ENCODE measurements around the gene VPS8. TPM values are rescaled to one million over a fixed set of nuclear protein-coding genes. Genes with fewer than 3 reads are reported as not detected.

The VPS8 gene
- total and polyA plus RNA-seq, 2 of the 8 experiments (the other 6 are each of a cell fraction or from before 2014, with no cell fraction given): 13.0 to 41.0 TPM

GRCh38 chr3:184993394-184993793 lies 181.4 kb downstream of the VPS8 start:
- H2BK20ac ChIP-seq (ENCODE audit: low read length): no peak overlapping the region
- H3K56ac ChIP-seq (replicated peaks; ENCODE audit: insufficient read length, low read depth, low read length): no peak overlapping the region
- no peak overlapping the region for H3K4ac ChIP-seq (replicated peaks; ENCODE audit: insufficient read length, low read depth, low read length)
- FAIRE-seq (no peak), DNase-seq (ENCODE audit: low read depth in 1 of 2, low spot score in 2 of 2) (no peak)
- no peaks in the 10 kb centered on the region for H3K9me3 ChIP-seq (ENCODE audit: insufficient read depth in 2 of 2, low read depth in 1 of 2, low read length in 1 of 2)
- H3K79me1 ChIP-seq (ENCODE audit: low read depth, low read length): no peaks in the 10 kb centered on the region
- no peak overlapping the region for H2BK15ac ChIP-seq (ENCODE audit: low read length)
- TF ChIP-seq RAD21 (IDR thresholded peaks at IDR 0.05 in 1 of 2, conservative IDR thresholded peaks at IDR 0.05 in 1 of 2; ENCODE audit: low read depth in 2 of 2, low read length in 2 of 2) (no peak), SRF (IDR thresholded peaks at IDR 0.05; ENCODE audit: low read depth, low read length) (no peak), JUND (IDR thresholded peaks at IDR 0.05; ENCODE audit: low read length) (no peak), ATF3 (IDR thresholded peaks at IDR 0.05; ENCODE audit: insufficient read depth, low read depth, low read length) (no peak), CREB1 (IDR thresholded peaks at IDR 0.05) (no peak), RNF2 (IDR thresholded peaks at IDR 0.05; ENCODE audit: borderline replicate concordance, low read depth, low read length, missing control alignments, poor library complexity, severe bottlenecking) (no peak), PHF8 (conservative IDR thresholded peaks at IDR 0.05; ENCODE audit: low read depth, low read length) (no peak), E2F6 (IDR thresholded peaks at IDR 0.05) (no peak), CHD1 (IDR thresholded peaks at IDR 0.05; ENCODE audit: low read depth, low read length) (no peak), POLR2AphosphoS5 (IDR thresholded peaks at IDR 0.05; ENCODE audit: low read depth, low read length) (no peak), NRF1 (IDR thresholded peaks at IDR 0.05; ENCODE audit: low read depth, low read length) (no peak), RFX5 (IDR thresholded peaks at IDR 0.05; ENCODE audit: borderline replicate concordance, low read depth, low read length) (no peak)
- ChIA-PET POLR2A (ENCODE audit: partially characterized antibody) (no interaction called here), CTCF (ENCODE audit: partially characterized antibody) (interaction anchor here (0.6 to 1.3 kb wide), 2 partner anchors 8 to 27 kb away, joined by 3 to 5 read pairs; no protein-coding TSS in a partner anchor)
- H2AFZ ChIP-seq (ENCODE audit: low read length): no peak overlapping the region
- no peak overlapping the region for H3K4me2 ChIP-seq (ENCODE audit: insufficient read depth in 1 of 2, low read depth in 2 of 2, low read length in 2 of 2)
- no peaks in the 10 kb centered on the region for H3K79me2 ChIP-seq (ENCODE audit: control insufficient read depth in 1 of 2, insufficient read depth in 2 of 2, low read length in 2 of 2)
- H2AK5ac ChIP-seq (ENCODE audit: low read depth, low read length): no peak overlapping the region
- H4K8ac ChIP-seq (ENCODE audit: extremely low read depth, insufficient read depth, low read length): no peak overlapping the region
- no peak overlapping the region for H3K23ac ChIP-seq (ENCODE audit: insufficient read length)
- H3K14ac ChIP-seq (ENCODE audit: insufficient read length): no peak overlapping the region
- H2BK120ac ChIP-seq (replicated peaks; ENCODE audit: low read depth, low read length): no peak overlapping the region
- peaks cover 6 to 12% (median 9%) of the 10 kb centered on the region in 4 experiments; a peak in 7 of 8 replicates for H3K36me3 ChIP-seq (ENCODE audit: control insufficient read depth in 2 of 4, insufficient read depth in 4 of 4, low read length in 3 of 4)
- no peaks in the 10 kb centered on the region for H4K20me1 ChIP-seq (replicated peaks in 1 of 2; ENCODE audit: control insufficient read depth in 1 of 2, insufficient read depth in 2 of 2, low read length in 2 of 2)
- H3K4me3 ChIP-seq (ENCODE audit: extremely low read depth in 1 of 4, insufficient read depth in 2 of 4, low read depth in 3 of 4, low read length in 4 of 4): no peak overlapping the region
- H3K23me2 ChIP-seq (ENCODE audit: low read depth, low read length): no peaks in the 10 kb centered on the region
- H3K4me1 ChIP-seq (replicated peaks in 1 of 4; ENCODE audit: control insufficient read depth in 3 of 4, insufficient read depth in 4 of 4, low read length in 3 of 4): no peaks in the 10 kb centered on the region
- H4K5ac ChIP-seq (ENCODE audit: insufficient read length, low read depth, low read length): no peak overlapping the region
- WGBS, 2 experiments (ENCODE audit: extremely low coverage in 1 of 2, insufficient coverage in 1 of 2, insufficient read length in 1 of 2, insufficient replicate concordance in 2 of 2, low coverage in 1 of 2, low lambda C conversion rate in 2 of 2, missing lambda C conversion rate in 1 of 2): 96% methylated on average over 1 of the region's 1 CpG; no CpG with 5 or more reads in 1 of the 2 experiments
- H3K18ac ChIP-seq (ENCODE audit: extremely low read depth, low read length): no peak overlapping the region
- no peak overlapping the region for H2BK5ac ChIP-seq (ENCODE audit: low read depth, low read length)
- H3K27ac ChIP-seq (ENCODE audit: low read depth, low read length): no peak overlapping the region
- no peak overlapping the region for H3K9ac ChIP-seq (replicated peaks in 1 of 4; ENCODE audit: extremely low read depth in 1 of 4, low read depth in 3 of 4, low read length in 3 of 4)
- no peak overlapping the region for H2BK12ac ChIP-seq (ENCODE audit: low read depth, low read length)
- H4K91ac ChIP-seq (replicated peaks; ENCODE audit: insufficient read length, low read length): no peak overlapping the region
- no peaks in the 10 kb centered on the region for H3K27me3 ChIP-seq (replicated peaks in 1 of 4; ENCODE audit: control insufficient read depth in 3 of 4, extremely low read depth in 1 of 4, insufficient read depth in 3 of 4, low read length in 3 of 4)
